GM19099 (cell line): ENCODE measurements around the gene DSG1.

Experiments used
- POLR2A ChIP-seq: IDR thresholded peaks from 3 replicates; pipeline ENCODE4 v1.6.1; 2011; ENCODE audit warnings: low read depth; ENCODE audit not compliant: insufficient read length; ENCODE audit errors: extremely low read depth

The DSG1 gene

DNA sequence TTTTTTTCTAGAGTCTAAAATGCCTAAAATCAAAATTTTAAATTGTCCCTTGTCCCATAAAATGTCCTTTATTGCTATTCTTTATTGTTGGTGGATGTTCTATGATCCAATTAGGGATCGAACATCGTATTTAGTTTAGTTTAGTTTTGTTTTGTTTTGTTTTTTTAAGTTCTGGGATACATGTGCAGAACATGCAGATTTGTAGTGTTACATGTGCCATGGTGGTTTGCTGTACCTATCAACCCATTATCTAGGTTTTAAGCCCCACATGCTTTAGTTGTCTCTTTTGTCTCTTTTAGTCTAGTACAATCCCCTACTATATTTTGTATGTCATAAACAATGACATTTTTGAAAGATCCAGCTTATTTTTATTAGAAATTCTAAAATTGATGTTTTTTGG lies 8.8 kb upstream of the DSG1 start:
- TF ChIP-seq POLR2A = no peak

DNA sequence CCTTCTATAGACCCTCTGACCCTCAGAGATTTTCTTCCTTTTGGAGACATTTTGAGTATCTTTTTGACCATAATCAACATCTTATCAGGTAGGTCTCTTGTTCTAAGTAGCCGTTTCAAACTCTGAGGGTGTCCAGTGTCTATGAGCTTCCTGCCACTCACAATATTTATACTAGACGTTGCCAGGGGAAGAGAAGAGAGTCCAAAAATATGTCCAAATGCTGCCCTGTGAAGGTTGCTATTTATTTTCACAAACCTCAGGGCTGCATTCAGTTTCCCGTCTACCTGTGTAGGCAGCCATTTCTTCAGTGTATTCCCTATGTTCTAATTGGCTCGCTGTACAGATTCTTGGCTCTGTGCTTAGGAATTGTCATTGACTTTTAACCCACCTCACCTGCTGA lies 986 bp upstream of the DSG1 start:
- TF ChIP-seq POLR2A = no peak

DNA sequence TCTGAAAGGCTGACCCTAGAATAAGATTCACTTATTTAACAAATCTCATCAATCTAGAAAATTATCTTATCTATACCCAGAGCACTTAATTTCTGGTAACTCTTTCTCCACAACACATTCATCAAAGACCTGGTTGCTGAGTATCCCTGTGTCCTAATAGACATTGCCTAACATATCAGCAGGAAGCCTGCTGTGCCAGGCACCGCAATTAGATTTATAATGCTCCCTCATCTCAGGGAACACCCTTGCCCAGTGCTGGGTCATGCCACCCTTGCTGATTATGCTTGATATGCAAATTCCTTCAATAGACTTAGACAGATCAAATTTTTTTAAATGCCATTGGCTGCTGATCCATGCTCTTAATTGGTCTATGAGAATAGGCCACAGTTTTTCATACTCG lies 3.8 kb downstream of the DSG1 start:
- TF ChIP-seq POLR2A = no peak

DNA sequence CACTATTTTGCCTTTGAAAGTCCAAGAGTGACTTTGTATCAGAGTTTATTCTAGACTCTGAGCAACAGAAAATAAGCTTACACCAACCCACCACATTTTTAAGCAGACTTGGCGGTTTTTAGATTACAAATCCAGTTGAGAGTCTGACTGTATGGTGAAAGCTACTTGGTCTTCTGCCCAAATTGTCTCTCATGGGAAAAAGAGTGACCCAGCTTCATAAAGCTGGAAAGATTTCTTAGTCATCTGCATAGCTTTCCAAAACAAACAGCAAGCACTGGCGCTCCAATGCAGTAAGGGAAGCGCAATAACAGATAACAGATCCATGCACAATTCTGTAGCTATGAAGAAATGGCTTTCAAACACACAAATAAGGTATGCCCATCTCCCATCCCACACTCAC lies 7.1 kb downstream of the DSG1 start:
- no peak for TF ChIP-seq POLR2A

DNA sequence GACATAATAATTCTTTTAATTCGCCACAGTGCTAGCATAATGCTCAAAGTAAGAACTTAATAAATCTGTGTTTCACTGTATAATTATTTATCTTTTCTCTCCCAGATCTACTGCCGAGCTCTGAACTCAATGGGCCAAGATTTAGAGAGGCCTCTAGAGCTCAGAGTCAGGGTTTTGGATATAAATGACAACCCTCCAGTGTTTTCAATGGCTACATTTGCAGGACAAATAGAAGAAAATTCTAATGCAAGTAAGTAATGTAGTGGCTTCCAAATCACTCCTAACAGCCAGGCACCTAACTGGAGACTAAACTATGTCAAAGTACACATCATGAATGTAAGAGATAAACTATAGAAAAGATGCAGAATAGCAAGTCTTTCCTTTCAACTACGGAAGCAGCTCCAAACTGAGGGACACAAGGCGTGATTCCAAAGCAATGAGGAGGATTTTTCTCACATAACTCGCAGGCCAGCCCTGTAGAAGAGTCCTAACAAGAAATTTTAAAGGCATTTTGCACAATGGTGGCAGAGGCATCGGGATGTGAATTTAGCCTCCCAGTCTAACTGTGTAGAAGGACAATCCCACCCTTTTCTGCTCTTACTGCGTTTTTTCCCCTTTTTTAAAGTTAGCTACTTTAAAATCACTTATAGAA lies 12.0 kb downstream of the DSG1 start:
- no peak for TF ChIP-seq POLR2A

DNA sequence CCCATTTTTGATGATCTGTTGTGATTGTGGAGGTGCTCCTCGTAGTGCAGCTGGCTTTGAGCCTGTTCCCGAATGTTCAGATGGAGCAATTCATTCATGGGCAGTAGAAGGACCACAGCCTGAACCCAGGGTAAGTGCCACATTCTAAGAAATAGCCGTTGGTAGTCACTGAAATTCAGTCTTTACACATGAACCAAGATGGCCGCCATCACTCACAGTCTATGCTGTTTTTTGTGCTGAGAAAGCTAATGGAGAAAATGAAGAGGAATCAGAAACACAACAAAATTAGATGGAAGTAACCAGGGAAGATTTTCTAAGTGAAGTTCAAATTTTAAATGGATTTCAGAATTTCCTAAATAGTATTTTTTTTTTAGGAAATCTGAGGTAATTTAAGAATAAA lies 25.5 kb downstream of the DSG1 start:
- TF ChIP-seq POLR2A = no peak

DNA sequence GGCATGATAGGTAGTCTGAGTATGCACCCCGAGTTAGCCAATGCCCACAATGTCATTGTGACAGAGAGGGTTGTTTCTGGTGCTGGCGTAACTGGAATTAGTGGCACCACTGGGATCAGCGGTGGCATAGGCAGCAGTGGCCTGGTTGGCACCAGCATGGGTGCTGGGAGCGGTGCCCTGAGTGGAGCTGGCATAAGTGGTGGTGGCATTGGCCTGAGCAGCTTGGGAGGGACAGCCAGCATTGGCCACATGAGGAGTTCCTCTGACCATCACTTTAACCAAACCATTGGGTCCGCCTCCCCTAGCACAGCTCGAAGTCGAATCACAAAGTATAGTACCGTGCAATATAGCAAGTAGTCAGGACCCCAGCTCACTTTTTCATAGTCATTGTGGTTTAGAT lies 37.0 kb downstream of the DSG1 start:
- TF ChIP-seq POLR2A = no peak

DNA sequence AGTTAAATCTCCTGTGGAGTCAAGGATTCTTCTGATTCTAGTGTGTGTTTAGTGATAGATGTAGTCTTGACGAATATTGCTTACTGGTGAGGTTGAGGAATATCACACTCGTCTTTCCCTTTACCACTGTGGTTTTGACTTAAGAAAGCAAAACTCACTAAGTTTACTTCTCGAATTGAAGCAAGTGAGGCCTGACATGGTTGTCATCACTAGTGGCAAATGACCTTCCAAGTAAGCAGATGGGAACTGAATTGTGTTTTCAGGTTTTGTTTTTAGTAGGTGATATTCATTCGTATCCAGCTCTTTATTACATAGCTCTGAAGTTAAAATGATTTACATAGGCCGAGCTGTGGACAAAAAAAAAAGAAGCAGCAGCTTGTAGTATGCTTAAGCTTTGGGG lies 38.1 kb downstream of the DSG1 start:
- no peak for TF ChIP-seq POLR2A

DNA sequence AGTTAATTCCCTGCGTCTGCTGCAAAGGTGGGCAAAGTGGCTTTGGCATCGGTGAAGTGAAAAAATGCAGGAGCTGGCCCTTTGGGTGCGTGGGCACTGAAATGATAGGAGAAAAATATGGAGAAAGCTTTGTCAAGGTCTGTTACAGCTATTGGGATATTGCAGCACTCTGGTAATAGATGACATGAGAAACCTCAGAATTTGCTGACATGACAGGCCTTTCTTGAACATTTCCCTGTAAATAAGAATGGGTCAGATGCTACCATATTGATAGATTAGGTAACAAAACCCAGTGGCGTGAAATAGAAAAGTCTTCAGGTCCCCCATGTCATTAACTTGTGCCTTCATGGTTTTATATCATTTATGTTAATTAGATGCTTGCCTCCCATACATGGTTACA lies 46.2 kb downstream of the DSG1 start:
- no peak for TF ChIP-seq POLR2A

DNA sequence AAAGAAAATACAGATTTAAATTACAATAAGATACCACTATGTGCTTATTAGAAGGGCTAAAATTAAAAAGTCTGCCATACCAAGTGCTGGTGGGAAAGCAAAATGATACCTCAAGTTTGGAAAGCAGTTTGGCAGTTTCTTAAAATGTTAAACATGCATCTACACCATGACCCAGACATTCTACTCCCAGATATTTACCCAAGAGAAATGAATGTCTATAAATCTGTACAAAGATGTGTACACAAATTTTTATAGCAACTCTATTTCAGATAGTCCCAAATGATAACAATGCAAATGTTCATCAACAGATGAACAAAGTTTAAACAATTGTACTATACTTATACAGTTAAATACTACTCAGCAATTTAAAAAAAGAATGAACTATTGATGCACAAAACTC lies 51.5 kb downstream of the DSG1 start:
- TF ChIP-seq POLR2A = no peak

DNA sequence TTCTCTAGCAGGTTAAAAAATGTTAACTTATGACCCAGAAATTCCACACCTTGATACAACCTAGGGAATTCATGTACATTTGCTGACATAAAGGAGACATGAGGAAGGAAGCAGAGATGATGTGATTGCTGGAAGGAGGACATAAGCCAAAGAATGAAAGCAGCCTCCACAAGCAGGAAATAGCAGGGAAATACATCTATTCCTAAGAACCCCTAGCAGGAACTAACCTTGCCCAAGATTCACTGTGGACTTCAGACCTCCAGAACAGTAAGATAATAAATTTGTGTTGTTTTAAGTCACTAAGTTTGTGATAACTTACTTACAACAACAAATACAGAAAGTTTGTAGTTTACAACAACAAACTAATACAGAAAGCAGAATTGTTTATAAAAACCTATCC lies 54.0 kb downstream of the DSG1 start:
- no peak for TF ChIP-seq POLR2A

DNA sequence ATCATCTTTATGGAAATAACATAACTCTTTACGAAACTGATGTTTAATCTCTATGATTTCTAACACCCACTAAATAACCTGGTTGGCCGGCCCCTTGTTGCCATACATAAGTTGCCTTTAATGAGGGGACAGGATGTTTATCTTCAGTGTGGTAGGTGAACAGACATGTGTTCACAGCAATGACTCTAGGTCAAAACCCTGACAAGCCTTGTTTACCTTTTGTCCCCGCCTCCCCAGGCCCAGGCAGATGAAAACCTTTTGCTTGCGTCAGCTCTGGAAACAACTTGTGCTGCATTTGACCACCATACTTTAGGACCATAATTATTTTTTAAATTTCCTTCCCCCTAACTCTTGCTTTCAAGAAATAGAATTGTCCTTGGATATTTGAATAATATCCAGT lies 55.7 kb downstream of the DSG1 start:
- TF ChIP-seq POLR2A = no peak

DNA sequence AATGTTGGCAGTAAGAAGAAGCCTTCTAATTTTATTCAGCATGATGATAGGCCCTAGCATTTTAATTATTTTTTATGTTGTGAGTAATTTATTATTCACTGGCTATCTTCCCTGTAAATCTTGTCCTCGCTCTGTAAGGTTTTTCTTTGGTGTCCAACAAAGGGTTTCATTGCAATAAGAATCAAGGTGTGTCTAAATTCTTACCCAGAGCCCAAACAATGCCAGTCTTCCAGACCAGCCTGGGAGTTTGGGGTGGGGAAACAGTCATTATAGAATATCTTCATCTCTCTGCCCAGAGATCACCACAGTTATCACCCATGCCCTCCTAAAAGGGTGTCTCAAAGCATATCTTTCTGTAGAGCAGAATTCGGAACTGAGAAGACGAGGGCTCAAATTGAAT lies 58.5 kb downstream of the DSG1 start, which contains the start of gene DSG4:
Gene DSG4 (plus strand): TSS at position 301 of the 400 bp plus-strand sequence. CDS start 135 bp downstream, outside the sequence.
- no peak for TF ChIP-seq POLR2A

DNA sequence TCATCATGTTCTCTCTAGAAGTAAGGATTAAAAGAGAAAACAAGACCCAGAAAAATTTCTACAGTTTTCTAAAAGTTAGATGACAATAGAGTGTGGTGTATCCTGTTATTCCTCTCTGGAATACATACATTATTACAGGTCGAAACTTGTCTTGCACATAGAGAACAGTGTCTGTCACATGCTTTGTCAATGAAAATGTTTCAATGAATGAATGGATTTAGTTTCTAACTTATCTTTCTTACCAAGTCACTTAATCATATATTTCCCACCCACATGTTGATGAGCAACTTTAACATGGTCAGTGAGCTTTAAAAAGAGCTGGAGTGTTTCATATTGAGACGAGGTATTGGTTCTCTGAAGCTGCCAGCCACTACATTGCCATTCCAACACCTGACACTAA lies 63.0 kb downstream of the DSG1 start:
- TF ChIP-seq POLR2A = no peak

DNA sequence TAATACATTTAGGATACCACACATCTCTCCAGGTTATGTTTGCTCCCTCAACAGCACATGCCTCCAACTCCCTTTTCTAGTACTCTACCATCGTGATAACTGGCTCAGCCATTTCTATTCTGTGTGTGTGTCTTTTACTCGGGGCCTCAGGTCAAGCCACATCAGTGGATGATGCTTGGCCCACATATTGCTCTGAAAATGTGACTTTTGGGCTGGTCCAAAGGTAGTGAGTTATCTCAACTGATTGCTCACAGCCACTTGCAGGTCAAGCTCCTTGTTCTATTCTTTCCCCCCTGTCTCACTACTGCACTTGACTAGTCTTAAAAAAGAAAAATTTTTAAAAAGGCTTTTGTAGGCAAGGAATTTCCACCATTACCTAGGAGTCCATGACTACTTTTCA lies 64.1 kb downstream of the DSG1 start:
- no peak for TF ChIP-seq POLR2A

DNA sequence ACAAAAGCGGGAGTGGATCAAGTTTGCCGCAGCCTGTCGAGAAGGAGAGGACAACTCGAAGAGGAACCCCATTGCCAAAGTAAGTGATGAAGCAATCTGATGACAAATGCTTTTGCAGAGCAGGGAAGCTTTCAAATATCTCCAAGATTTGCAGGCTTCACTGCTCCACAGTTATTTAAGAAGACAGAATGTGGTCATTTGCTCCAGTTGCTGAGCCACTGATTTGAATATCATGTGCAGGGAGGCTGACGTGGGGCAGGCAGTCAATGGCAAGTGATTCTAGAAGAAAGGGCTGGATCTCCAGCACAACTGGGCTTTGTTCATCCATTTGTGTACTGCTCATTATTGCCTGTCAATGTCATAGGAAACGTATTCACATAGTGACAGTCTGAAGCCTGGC lies 68.8 kb downstream of the DSG1 start:
- no peak for TF ChIP-seq POLR2A

DNA sequence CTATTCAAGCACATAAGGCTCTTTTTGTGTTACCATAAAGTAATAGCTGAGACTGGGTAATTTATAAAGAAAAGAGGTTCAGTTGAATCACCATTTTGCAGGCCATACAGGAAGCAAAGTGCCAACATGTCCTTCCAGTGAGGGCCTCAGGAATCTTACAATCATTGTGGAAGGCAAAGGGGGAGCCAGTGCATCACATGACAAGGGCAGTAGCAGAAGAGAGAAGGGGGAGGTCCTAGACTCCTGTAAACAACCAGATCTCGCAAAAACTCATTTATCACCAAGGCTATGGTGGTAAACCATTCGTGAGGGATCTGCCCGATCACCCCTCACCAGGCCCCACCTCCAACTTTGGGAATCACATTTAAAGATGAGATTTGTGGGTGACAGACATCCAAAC lies 75.3 kb downstream of the DSG1 start:
- TF ChIP-seq POLR2A = no peak
